HG02571 (cell line): ENCODE results near the gene TNPO1.

Experiments
- ATAC-seq: cut with Tn5 transposase; IDR thresholded peaks from one replicate; pipeline ENCODE4 v1.9.1; 2021; ENCODE audit warnings: mild to moderate bottlenecking, moderate library complexity; ENCODE audit not compliant: unreplicated experiment

The TNPO1 gene

DNA sequence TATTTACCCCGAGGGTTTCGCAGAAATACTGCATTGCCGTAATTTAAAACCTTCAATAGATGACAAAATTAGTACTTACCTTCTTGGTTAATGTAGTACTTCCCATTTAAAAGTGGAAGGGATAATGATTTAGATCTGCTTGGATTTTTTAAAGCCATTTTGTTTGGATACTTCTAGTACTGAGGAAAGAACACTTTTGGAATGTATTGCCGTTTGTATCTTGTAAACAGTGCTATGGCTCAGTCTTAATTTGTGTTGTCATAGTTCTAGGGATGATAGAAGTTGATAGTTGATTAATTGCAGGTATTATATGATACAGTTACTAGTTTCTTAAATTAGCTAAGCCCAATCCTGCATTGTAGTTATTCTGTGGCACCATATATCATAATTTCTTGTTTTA lies 33.1 kb downstream of the TNPO1 start:
- no peak for ATAC-seq

DNA sequence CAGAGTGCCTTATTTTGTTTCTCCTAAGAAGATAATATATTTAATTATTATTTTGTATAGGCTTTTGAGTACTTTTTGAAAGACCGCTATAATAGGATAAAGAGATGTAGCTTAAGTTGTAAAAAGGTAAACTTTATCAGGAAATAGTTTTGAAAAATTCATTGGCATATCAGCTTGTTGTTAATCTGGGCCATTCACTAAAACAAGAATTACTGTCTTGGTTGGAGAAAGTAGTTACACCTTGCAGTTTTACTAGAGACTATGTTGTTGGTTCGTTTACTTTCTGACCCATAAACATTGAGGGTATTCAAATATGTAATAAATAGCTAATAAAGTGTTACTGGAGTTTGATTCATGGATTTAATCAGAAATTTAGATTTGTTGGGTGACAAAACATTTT lies 33.7 kb downstream of the TNPO1 start:
- no peak for ATAC-seq

DNA sequence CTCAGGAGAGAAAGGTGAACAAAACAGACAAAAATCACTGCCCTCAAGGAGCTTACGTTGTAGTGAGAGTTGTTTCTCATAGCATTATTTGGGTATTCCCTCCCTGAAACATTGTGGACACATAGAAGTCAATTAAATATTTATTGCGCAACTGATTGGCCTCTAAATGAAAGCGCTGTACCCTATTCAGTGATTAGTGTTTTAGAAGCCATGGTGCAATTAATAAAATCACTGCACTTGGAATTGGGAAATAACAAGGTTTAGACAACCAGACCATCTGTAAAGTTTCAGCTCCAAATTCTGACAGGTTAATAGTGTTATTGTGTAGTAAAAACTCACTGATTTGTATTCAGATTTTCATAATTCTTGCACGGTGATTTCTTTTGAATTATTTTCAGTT lies 35.9 kb downstream of the TNPO1 start:
- no peak for ATAC-seq

DNA sequence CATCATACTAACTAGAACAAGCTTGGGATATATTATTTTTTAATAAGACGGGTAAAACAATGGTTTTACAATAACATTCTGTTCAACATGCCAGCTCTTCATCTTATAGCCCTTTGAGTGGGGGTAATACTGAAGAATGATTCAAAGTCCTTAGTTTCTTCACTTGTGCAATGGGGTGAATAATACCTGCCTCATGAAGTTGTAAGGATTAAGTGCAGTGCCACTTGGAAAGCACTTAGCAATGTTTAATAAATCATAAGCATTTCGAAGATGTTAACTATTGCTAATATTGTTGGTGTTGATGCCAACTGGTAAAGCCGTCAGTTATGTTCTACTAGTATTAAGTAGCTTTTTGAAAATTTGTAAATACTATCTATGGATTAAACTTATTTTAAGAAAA lies 38.0 kb downstream of the TNPO1 start:
- no peak for ATAC-seq

DNA sequence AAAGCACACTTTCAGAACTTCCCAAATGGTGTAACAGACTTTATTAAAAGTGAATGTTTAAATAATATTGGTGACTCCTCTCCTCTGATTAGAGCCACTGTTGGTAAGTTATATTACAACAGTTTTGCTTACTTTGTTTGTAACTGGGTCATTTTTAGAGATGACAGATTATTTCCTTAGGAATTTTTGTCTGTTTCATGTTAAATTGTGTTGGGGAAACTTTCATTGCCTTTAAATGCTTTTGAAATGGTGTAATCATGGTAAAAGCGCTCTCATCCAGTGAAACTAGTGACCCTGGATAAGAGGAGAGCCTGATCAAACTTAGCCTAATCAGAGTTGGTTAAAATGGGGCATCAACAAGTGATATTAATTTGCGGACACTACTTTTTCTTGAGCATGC lies 39.4 kb downstream of the TNPO1 start:
- no peak for ATAC-seq

DNA sequence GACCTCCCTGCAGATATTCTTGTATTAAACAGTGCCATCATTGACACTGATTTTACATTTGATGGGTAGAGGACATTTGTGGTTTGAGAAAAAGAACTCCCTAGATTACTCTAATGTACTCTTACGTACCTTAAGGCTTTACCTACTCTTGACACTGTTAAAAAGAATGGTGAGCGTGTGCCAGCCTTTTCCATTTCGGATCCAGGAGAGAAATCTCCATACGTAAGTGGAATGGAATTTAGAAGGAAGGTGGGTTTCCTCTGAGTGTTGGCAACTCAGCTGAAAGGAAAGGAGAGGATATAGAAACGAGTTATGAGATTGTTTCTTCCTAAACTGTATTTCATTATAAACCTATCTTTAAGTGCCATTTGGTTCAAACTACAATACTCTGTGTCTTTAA lies 40.9 kb downstream of the TNPO1 start:
- no peak for ATAC-seq

DNA sequence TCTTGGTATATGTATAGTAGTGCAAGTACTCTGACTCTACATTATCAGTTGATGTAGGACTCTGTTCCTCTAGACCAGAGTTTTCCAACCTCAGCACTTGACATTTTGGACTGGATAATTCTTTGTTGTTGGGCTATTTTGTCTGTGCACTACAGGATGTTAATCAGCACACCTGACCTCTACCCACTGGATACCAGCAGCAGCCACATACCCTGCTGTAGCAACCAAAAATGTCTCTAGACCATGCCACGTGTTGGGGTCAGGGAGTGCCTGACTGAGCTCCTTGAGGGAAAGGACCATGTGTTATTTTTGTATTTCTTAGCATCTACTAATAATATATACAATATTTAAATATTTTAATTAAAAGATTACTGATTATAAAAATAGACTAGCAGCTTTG lies 42.7 kb downstream of the TNPO1 start:
- ATAC-seq, result no peak

DNA sequence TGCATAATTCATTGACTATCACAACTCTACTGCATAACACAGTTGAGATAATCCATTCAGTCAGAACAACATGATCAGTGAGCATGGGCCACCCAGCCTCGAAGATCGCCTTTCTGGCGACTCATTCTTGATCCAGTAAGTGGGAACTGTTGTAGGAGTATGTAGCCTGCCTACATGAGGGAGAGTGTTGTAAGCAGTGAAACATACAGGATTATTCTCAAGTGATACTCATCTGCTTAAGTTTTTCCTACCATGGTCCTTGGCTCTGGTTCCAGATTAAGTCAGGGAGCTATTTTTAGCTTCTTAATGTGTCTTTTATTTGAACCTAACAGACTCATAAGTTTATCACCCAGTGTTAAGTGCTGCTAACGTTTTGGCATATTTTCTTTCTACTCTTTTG lies 44.0 kb downstream of the TNPO1 start:
- no peak for ATAC-seq

DNA sequence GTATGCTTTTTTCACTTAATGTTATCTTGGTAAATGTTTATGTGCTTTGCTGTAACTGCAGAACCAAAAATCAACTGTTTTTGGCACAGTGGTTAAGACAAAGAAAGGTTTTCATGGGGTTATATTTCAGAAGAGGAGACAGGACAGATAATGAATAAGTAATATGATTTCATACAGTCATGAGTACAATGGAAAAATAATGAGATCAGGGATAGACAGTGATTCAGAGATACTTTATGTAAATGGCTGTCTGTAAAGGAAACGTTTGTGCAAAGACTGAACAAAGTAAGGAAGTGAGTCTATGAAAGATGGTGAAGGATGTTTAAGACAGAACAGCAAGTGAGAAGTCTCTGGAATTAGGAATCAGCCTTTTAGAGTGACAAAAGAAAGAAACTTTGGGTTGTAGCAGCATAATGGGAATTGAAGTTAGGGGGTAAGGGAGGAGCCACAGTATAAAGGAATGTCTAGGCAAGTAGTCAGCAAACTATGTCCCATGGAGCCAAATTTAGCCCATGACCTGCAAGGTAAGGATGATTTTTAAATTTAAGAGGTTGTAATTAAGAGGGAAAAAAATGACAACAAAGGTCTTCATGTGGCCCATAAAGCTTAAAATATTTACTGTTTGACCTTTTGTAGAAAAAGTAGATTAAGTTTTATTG lies 55.0 kb downstream of the TNPO1 start:
- no peak for ATAC-seq

DNA sequence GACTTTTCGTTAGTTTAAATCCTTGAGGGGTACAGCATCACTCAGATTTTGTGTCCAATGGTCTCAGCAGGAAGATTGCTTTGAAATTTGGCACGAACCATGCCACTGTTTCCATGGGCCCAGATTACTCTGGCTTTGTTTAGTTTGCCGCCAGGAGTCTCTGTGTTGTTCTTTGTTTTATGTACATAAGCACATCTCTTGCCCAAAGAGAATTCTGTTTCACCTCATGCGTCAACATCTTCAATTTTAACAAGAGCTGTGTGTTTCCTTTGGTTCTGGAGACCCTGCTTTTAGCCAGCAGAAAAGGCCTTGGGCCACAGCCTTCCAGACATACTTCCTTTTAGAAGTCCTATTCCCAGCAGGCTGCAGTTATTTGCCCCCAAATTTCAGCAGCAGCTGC lies 62.4 kb downstream of the TNPO1 start:
- no peak for ATAC-seq

DNA sequence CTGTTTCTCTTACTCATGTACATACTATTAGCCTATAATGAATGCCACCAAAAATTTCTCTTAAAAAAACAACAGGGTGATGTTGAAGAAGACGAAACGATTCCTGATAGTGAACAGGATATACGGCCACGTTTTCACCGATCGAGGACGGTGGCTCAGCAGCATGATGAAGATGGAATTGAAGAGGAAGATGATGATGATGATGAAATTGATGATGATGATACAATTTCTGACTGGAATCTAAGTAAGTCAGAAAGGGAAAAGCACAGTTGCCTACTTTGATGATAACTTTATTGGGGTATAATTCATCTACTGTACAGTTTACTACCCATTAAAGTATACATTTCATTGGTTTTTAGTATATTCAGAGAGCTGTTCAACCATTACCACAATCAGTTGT lies 66.5 kb downstream of the TNPO1 start:
- ATAC-seq, result no peak

DNA sequence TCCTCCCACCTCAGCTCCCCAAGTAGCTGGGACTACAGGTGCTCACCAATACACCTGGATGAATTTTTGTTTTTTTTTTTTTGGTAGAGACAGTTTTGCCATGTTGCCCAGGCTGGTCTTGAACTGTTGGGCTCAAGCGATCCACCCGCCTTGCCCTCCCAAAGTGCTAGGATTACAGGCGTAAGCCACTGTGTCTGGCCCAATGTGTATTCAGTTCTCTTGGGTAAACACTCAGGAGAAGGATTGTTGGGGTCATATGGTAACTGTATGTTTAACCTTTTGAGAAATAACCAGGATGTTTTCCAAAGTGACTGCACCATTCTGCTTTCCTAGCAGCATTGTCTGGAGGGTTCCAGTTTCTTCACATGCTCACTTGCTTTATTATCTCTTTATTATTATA lies 67.4 kb downstream of the TNPO1 start:
- no peak for ATAC-seq

DNA sequence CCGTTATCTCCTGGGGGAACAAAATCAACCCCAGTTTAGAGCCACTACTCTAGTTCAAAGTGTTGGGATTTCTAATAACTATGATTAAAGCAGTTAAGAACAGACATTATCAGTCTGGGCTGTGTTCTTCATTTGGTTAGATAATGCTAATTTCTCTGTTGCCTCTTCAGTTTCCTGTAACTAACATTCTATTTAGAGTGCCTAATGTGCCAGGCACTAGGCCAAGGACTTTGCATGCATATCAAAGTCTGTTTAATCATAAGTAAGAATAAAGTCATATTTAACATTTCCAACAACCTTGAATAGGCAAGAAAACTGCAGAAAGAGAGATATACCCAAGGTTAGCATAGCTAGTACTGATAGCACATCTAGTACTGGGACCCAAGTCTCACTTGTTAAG lies 68.4 kb downstream of the TNPO1 start:
- ATAC-seq, result no peak

DNA sequence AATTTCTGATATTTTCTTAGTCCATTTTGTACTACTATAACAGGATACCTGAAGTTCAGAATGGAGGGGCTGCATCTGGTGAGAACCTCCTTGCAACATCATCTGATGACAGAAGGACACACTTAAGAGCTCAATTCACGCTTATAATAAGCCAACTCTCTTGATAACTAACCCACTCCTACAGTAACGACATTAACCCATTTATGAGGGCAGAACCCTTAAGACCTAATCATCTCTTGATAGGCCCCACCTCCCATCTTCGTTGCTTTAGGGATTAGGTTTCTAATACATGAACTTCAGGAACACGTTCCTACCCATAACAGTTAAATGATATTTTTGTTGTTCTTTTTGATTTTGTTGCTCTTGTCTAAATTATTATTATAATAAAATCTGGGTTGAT lies 69.4 kb downstream of the TNPO1 start:
- ATAC-seq, result no peak

DNA sequence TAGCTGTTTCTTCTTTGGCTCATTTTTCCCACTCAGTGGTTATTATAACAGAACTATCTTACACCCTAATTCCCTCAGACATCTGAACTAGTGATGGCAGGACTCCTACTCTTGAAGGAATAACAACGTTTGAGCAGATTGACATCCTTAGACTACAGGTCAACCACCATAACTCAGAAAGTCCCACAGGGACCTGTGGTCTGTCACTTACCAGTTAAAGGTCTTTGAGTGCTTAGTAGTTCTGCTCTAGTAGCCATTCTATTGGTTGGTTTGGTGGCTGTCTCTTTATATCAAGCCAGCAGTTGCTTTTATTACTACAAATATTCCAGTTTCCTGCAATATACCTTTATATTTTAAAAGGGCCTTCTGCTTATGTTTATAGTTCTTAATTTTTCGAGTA lies 72.1 kb downstream of the TNPO1 start:
- no peak for ATAC-seq

DNA sequence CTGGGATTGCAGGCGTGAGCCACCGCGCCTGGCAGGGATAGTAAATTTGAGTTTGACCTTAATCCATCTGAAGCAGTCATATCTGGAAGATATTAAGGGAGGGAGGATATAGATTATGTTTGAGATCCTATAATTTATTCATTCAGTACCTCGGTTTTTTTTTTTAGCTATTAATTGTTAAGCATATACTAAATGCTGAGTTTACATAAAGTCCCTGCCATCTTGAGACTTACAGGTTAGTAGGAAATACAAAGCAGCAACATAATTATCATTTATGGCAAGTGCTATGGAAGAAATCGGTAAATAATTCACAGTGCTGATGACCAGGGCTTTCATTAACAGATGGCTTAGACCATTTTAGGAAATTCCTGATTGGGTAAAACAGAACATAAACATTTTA lies 72.9 kb downstream of the TNPO1 start:
- no peak for ATAC-seq

DNA sequence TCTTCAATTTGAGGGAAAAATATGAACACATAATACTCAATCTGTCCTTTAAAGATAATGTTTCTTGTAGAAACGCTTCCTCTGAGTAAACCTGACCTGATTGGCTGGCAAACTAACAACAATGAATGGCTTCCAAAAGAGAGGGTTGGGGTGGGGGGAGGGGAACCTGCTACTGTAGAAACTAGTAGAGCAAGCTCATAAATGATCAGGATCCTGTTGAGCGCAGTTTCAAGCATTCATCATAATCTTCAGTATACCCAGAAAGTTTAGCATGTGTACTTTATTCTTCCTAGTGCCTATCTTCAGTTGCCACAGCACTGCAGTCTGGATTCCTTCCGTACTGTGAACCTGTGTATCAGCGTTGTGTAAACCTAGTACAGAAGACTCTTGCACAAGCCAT lies 76.4 kb downstream of the TNPO1 start:
- no peak for ATAC-seq

DNA sequence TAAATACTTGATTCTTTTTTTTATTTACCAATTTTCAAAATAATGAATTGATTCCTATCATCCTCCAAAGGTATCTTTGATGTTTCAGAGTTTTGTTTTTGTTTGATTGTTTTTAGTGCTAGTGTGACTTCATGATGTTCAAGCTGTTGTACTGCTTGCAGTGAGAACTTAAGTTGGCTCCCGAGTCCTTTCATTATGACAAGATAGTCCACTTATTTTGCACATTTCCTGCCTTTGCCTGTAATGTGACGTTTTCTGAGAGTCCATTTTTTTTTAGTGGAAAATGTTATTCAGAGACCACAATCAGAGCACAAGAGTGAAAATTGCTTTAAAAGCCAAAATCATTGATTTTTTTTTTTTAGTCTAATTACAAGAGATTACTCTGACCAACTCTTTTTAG lies 79.3 kb downstream of the TNPO1 start:
- no peak for ATAC-seq

DNA sequence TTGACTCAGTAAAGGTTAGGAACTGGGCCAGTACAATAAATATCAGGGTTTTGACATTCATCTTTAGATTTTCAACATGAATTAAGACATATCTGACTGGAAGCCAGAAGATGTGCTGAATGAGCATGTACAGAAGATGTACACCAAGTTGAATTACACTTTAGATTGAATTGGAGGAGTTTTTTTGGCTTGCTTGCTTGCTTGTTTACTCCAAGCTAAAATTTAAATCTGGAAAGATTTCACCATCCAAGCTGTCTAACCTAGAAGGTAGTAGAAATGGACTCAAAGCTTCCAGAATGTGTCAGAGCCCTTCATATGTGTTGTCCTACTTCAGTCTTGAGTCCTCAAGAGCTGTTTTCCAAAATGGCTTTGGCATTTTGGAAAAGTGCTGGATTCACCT lies 90.3 kb downstream of the TNPO1 start:
- no peak for ATAC-seq

DNA sequence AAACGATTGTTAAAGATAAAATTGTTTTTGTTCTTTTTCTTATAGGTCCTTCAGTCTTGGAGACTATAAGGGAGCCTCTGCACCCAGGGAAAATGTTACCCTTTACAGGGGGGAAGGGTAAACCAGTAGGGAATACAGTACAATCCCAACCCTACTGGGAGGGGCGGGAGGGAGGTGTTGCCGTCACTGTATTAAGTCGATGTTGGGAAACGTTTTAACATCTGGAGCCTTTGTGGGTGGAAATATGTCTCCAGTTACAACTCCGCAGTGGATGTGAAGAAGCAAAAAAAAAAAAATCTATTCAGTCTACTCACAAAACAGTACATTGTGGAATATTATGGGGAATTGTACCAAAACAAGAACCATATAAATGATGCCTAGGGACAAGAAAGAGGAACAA lies 92.2 kb downstream of the TNPO1 start:
- no peak for ATAC-seq

DNA sequence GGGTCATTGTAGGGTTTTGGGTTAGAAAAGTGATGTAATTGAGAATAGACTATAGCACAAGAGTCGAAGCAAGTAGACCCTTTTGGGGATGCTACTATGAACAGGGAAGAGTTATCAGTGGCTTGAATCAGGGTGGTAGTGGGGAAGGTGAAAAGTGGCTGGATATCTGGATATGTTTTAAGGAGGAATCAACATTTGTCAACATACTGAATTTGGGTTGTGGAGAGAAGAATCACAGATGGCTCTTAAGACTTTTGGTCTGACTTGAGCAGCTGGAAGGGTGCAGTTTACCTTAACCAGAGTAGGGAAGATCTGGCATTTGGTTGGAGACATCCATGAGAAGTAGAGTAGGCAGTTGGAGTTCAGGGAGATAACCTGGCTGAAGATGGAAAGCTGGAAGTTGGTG lies 100.9 kb downstream of the TNPO1 start:
- ATAC-seq, result no peak

DNA sequence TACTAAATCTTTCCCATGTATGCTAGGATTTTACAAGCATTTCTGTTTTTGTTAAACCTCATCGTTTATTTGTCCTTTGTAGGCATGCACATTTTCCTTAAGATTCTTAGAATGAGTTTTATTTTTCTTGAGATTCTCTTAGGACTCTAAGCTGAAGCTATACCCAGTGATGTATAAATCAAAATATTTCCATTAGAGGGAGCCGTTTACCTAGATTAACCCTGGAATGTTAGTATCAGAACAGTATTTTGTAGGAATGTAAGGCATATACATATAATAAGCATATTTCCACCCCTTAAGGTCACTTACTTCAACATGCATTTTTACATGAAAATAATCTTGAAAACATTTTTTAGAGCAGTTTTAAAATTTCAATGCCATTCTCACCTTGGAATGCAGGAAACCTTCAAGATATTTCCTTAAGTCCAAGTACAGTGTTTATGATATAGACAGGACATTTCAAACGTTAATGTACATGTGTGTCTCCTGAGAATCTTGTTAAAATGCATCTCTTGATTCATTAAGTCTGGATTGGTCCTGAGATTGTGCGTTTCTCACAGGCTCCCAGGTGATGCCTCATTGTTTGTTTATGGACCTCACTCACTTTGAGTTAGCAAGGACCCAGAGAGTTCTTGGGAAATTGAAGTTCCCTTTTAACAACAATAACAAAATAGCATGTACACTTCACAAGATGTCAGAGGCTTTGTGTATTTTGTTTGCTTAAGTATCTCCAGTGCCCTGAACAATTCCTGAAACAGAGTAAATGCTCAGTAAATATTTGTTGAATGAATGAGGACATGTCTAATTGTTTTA lies 104.4 kb downstream of the TNPO1 start:
- ATAC-seq, result no peak

DNA sequence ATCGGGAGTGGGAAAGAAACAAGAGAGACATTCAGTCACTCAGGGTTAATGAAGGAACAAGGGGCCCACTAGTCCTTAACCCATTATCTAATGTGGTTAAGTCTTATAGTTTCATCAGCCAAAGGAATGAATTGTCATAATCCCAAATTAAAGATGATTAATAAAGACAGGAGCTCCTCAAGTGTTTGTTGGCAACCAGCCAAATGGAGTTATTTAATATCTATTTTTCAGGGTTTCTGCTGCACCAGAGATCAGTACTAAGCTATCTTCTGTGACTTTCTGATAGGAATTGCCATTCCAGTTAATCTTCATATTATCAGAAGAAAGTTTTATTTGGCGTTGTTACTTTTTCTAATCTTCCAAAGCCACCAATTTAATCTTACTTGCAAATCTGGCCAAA lies 105.4 kb downstream of the TNPO1 start:
- ATAC-seq, result no peak
